ENCODE measurements around the gene GTF2H4.

The GTF2H4 gene

GRCh38 chr6:30957716-30958115 lies 49.7 kb downstream of the GTF2H4 start:
- no peak for DNase-seq (ENCODE audit: extremely low read depth, low read depth)
- TF ChIP-seq CTCF (IDR thresholded peaks at IDR 0.05; ENCODE audit: low read depth, low read length) = no peak

DNA sequence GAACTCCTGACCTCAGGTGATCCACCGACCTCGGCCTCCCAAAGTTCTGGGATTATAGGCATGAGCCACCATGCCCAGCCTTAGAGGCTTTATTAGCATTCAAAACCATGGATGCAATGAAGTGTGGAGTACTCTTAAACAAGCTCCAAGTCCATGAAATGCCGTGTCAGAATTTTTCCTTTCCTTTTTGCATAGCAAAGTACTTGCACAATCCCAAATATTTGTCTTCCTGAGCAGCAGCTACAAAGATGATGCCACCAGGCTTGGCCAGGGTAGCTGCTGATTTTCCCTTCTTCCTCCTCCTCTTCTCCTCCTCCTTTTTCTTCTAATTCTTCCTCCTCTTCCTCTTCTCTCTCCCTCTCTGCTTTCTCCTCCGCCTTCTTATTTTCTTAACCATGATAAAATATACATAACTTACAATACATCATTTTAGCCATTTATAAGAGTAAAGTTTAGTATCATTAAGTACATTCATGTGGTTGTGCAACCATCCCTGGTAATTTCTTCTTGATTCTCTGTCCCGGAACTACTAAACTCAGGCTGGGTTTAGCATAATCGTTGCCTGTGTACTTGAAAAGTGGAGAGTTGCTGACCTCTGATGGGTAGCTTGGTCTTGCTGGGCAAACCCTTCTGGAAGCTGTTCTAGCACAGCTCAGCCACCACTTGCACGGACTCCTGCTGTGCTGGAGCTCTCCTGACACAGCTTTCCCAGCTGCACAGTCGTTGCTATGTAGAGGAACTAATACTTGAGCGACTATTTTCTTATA lies 53.1 kb downstream of the GTF2H4 start:
- no peak for TF ChIP-seq CTCF (IDR thresholded peaks at IDR 0.05; ENCODE audit: low read depth, low read length)
- no peak for DNase-seq (ENCODE audit: extremely low read depth, low read depth)

- TF ChIP-seq CTCF (IDR thresholded peaks at IDR 0.05; ENCODE audit: low read depth, low read length) = no peak
- no peak for DNase-seq (ENCODE audit: extremely low read depth, low read depth)
Observed at GRCh38 chr6:30962716-30963115, 54.7 kb downstream of the GTF2H4 start.

GRCh38 chr6:30963641-30964040 lies 55.6 kb downstream of the GTF2H4 start:
- no peak for DNase-seq (ENCODE audit: extremely low read depth, low read depth)
- TF ChIP-seq CTCF (IDR thresholded peaks at IDR 0.05; ENCODE audit: low read depth, low read length) = no peak
